Measurements from ENCODE around the gene NDRG3.
"Not testable (repeated sequence)": the region's sequence is repeated elsewhere in the genome, so short reads cannot be mapped to it uniquely, and the experiment has no call there.

Gene NDRG3

DNA sequence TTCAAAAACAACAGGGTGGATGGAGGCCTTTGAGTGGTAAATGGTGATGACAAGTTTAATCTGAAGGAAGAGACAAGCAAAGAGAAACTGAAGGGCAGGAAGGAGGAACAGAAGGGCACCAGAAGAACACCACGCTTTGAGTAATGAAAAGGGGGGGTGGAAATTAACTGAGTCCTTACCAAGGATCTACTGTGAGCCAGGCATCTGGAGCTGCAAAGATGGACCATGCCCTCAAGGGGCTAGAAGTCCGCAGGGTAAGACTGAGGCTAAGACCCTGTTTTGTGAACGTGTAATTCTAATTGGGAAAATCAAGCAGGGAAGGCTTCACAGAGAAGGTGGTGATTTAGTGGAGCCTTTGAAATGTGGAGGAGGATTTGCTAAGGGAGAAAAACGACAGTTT, 1.6 kb downstream of the NDRG3 start:
- Mint-ChIP-seq H3K4me3 (peak overlapping the region; percentile 46), H3K4me1 (ENCODE audit: low read depth) (peaks cover 19% of the 10 kb centered on the region), H3K27me3 (no peaks in the 10 kb centered on the region), H3K36me3 (ENCODE audit: low read depth) (peaks cover 7% of the 10 kb centered on the region), H3K9me3 (no peaks in the 10 kb centered on the region), H3K27ac (peak overlapping the region; percentile 10)
- DNase-seq = no peak

GRCh38 chr20:36742558-36742957, 3.3 kb downstream of the NDRG3 start:
- Mint-ChIP-seq H3K36me3 (ENCODE audit: low read depth) (peaks cover 7% of the 10 kb centered on the region), H3K4me1 (ENCODE audit: low read depth) (peaks cover 19% of the 10 kb centered on the region), H3K27ac (no peak overlapping the region), H3K4me3 (no peak overlapping the region), H3K9me3 (no peaks in the 10 kb centered on the region), H3K27me3 (no peaks in the 10 kb centered on the region)
- DNase-seq = no peak

- Mint-ChIP-seq H3K27ac (no peak overlapping the region), H3K27me3 (no peaks in the 10 kb centered on the region), H3K9me3 (no peaks in the 10 kb centered on the region), H3K36me3 (ENCODE audit: low read depth) (peaks cover 3% of the 10 kb centered on the region), H3K4me3 (no peak overlapping the region), H3K4me1 (ENCODE audit: low read depth) (peaks cover 19% of the 10 kb centered on the region)
- no peak for DNase-seq
These were observed 4.8 kb downstream of the NDRG3 start for GRCh38 chr20:36741072-36741471.

DNA sequence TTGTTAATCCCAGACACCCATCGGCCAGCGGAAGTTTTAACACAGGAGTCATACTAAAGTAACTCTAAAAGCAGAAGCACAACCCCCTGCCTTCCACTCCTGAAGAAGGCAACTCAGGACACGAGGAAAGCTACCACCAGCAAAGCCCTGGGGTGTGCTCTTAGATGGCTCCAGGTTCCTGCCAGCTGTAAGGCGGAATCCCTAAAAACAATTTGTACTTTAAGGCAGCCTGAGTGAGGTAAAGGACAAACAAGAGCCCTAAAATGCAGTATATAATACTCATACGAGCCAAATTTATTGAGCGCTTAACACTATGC, 8.7 kb downstream of the NDRG3 start:
- Mint-ChIP-seq H3K4me1 (ENCODE audit: low read depth) (peaks cover 35% of the 10 kb centered on the region), H3K4me3 (no peak overlapping the region), H3K36me3 (ENCODE audit: low read depth) (no peaks in the 10 kb centered on the region), H3K27ac (no peak overlapping the region), H3K9me3 (no peaks in the 10 kb centered on the region), H3K27me3 (no peaks in the 10 kb centered on the region)
- no peak for DNase-seq

DNA sequence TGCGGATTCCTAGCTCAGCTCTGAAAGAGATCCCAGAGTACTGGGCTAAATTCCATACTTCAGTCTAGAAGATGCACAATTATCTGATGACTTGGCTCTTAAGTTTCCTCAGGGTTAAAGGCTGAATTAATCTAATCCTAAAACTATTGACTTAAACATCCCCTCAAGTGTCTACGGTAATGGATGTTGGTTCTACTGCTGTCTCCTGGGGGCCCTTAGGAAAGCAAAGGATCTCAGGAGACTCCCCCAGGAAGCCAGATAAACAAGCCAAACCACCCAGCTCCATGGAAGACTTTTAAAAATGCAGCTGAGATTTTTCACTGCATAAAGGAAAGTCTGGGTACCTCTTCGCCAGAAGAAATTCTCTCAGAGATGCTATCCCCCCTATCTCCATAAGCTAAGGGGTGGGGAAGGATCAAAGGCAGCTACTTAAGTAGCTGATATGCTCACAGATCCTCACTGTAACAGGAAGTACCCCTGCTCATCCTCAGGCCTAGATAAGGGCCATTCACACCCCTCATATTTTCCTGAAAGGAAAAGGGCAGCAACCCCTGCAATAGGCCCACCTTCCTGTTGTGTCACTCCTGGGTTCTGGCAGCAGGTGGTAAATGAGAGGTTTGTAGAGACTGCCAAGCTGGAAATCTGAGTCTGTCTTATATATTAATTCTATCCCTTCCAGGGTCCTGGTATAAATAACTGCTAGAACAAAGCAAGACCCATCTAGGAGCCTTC, 9.3 kb downstream of the NDRG3 start:
- Mint-ChIP-seq H3K27ac (peak overlapping the region; percentile 50), H3K4me1 (ENCODE audit: low read depth) (peaks cover 36% of the 10 kb centered on the region), H3K9me3 (no peaks in the 10 kb centered on the region), H3K4me3 (no peak overlapping the region), H3K27me3 (no peaks in the 10 kb centered on the region), H3K36me3 (ENCODE audit: low read depth) (no peaks in the 10 kb centered on the region)
- no peak for DNase-seq

- H3K4me3 Mint-ChIP-seq = no peak overlapping the region
- no peak for DNase-seq
- no peaks in the 10 kb centered on the region for H3K27me3 Mint-ChIP-seq
- peaks cover 46% of the 10 kb centered on the region for H3K4me1 Mint-ChIP-seq (ENCODE audit: low read depth)
- no peaks in the 10 kb centered on the region for H3K9me3 Mint-ChIP-seq
- no peaks in the 10 kb centered on the region for H3K36me3 Mint-ChIP-seq (ENCODE audit: low read depth)
- peak overlapping the region; percentile 69 for H3K27ac Mint-ChIP-seq
These were observed 13.4 kb downstream of the NDRG3 start for GRCh38 chr20:36732456-36732855.

- H3K4me1 Mint-ChIP-seq (ENCODE audit: low read depth) = peaks cover 28% of the 10 kb centered on the region
- no peaks in the 10 kb centered on the region for H3K9me3 Mint-ChIP-seq
- no peak for DNase-seq
- H3K27ac Mint-ChIP-seq = no peak overlapping the region
- no peaks in the 10 kb centered on the region for H3K36me3 Mint-ChIP-seq (ENCODE audit: low read depth)
- no peaks in the 10 kb centered on the region for H3K27me3 Mint-ChIP-seq
- H3K4me3 Mint-ChIP-seq = no peak overlapping the region
These were observed 16.9 kb downstream of the NDRG3 start for GRCh38 chr20:36728986-36729385.

DNA sequence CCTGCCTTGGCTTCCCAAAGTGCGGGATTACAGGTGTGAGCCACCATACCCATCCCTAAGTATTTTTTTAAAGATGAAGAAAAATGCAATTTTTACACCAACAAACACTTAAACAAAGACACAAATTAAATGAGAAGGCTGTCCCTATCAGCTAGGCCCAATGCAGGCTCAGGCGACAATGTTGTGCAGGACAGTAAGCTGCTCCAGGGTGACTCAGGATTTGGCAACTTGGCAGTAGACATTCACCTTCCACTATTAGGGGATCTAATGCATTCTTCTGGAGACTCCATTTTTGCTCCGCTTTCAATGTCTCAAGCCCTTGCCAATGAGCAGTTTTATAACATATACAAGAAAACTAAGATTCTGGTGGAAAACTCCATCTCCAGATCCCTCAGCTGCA, 19.7 kb downstream of the NDRG3 start:
- H3K4me1 Mint-ChIP-seq (ENCODE audit: low read depth) = peaks cover 13% of the 10 kb centered on the region
- H3K36me3 Mint-ChIP-seq (ENCODE audit: low read depth) = peaks cover 6% of the 10 kb centered on the region
- H3K4me3 Mint-ChIP-seq = no peak overlapping the region
- DNase-seq = no peak
- no peak overlapping the region for H3K27ac Mint-ChIP-seq
- no peaks in the 10 kb centered on the region for H3K9me3 Mint-ChIP-seq
- H3K27me3 Mint-ChIP-seq = no peaks in the 10 kb centered on the region

GRCh38 chr20:36720510-36720909, 25.4 kb downstream of the NDRG3 start:
- no peak overlapping the region for H3K4me3 Mint-ChIP-seq
- peak overlapping the region; percentile 74 for H3K27ac Mint-ChIP-seq
- no peaks in the 10 kb centered on the region for H3K27me3 Mint-ChIP-seq
- no peaks in the 10 kb centered on the region for H3K9me3 Mint-ChIP-seq
- peak; percentile 33 for DNase-seq
- peaks cover 12% of the 10 kb centered on the region for H3K4me1 Mint-ChIP-seq (ENCODE audit: low read depth)
- H3K36me3 Mint-ChIP-seq (ENCODE audit: low read depth) = peaks cover 23% of the 10 kb centered on the region

DNA sequence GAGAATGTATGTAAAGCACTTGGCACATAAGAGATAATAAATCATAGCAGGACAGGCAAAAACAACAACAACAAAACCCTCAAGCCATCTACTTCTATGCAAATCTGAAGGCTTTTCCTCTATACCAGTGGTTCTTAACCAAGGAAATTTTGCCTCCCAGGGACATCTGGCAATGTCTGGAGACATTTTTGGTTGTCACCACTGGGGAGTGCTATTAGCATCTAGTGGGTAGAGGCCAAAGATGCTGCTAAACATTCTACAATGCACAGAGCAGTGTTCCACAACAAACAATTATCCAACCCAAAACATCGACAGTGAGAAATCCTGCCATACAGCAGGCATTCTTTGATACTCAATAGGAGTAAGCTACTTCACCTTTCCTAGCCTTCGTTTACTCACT, 28.2 kb downstream of the NDRG3 start:
- H3K36me3 Mint-ChIP-seq (ENCODE audit: low read depth) = peaks cover 23% of the 10 kb centered on the region
- no peak overlapping the region for H3K4me3 Mint-ChIP-seq
- DNase-seq = no peak
- no peak overlapping the region for H3K27ac Mint-ChIP-seq
- no peaks in the 10 kb centered on the region for H3K27me3 Mint-ChIP-seq
- H3K4me1 Mint-ChIP-seq (ENCODE audit: low read depth) = peaks cover 12% of the 10 kb centered on the region
- H3K9me3 Mint-ChIP-seq = no peaks in the 10 kb centered on the region

DNA sequence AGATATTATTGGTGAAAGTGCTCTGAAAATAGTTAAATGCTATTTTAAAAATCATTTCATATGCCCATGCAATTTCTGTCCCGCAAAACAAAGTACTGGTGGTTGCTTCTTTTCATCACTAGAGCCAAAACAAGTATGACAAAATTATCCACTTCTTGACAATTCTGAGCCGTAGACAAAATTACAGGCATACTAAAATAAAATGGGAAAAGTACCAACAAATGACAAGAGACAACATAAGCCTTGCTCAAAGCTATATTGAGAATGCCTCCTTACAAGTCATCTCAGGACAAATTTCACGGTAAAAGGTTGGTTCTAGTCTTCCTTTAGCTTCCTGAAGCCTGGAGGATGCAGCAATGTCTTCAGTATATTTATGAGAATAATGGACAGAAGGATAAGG, 28.9 kb downstream of the NDRG3 start:
- Mint-ChIP-seq H3K4me3 (no peak overlapping the region), H3K36me3 (ENCODE audit: low read depth) (peaks cover 23% of the 10 kb centered on the region), H3K9me3 (no peaks in the 10 kb centered on the region), H3K27ac (no peak overlapping the region), H3K27me3 (no peaks in the 10 kb centered on the region), H3K4me1 (ENCODE audit: low read depth) (peaks cover 12% of the 10 kb centered on the region)
- no peak for DNase-seq

DNA sequence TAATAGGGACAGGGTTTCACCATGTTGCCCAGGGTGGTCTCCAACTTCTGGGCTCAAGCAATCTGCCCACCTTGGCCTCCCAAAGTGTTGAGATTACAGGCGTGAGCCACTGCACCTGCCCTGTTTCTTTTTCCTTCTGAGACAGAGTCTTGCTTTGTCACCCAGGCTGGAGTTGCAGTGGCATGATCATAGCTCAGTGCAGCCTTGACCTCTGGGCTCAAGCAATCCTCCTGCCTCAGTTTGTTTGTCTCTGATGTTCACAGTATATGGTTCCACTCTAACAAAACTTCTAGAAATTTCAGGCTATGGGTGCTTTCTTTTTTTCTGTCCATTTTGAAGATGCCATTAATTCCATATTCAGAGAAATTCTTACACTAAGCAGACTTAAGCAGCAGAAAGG, 33.1 kb downstream of the NDRG3 start:
- H3K27ac Mint-ChIP-seq = no peak overlapping the region
- H3K36me3 Mint-ChIP-seq (ENCODE audit: low read depth) = no peaks in the 10 kb centered on the region

DNA sequence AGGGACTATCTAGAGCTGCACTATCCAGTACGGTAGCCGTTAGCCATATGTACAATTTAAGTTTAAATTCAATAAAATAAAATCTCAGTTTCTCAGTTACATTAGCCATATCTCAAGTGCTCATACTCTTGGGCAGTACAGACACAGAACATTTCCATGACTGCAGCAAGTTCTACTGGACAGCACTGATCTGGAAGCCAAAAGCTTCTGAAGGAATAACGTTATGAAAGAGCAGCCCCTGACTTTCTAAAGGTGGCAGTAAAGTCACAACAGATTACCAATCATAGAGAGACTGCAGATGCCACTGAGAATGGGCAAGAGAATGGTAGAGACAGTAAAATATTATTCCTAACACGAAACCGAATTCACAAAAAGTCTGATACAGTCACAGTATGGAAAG, 36.8 kb downstream of the NDRG3 start:
- DNase-seq = no peak
- Mint-ChIP-seq H3K27me3 (no peaks in the 10 kb centered on the region), H3K4me3 (no peak overlapping the region), H3K36me3 (ENCODE audit: low read depth) (peaks cover 11% of the 10 kb centered on the region), H3K9me3 (no peaks in the 10 kb centered on the region), H3K4me1 (ENCODE audit: low read depth) (no peaks in the 10 kb centered on the region), H3K27ac (no peak overlapping the region)

More for the DNA sequence above, 33.1 kb downstream of the NDRG3 start:
- Mint-ChIP-seq H3K9me3 (no peaks in the 10 kb centered on the region), H3K4me3 (no peak overlapping the region), H3K27me3 (no peaks in the 10 kb centered on the region), H3K4me1 (ENCODE audit: low read depth) (no peaks in the 10 kb centered on the region)
- DNase-seq = no peak

DNA sequence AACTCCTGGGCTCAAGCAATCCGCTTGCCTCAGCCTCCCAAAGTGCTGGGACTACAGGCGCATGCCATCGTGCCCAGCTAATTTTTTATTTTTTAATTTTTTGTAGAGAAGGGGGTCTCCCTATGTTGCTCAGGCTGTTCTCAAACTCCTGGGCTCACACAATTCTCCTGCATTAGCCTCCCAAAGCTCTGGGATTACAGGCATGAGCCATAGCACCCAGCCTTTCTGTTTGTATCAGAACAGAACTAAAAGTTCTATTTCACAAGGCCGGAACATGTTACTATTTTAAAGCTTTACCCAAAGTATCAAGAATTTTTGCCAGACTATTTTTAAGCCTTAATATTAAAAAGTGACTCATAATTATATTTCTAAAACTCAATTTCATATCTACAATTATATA, 42.4 kb downstream of the NDRG3 start:
- H3K9me3 Mint-ChIP-seq = no peaks in the 10 kb centered on the region
- DNase-seq = no peak
- no peaks in the 10 kb centered on the region for H3K4me1 Mint-ChIP-seq (ENCODE audit: low read depth)
- no peak overlapping the region for H3K4me3 Mint-ChIP-seq
- H3K36me3 Mint-ChIP-seq (ENCODE audit: low read depth) = peaks cover 19% of the 10 kb centered on the region
- H3K27me3 Mint-ChIP-seq = no peaks in the 10 kb centered on the region
- no peak overlapping the region for H3K27ac Mint-ChIP-seq

GRCh38 chr20:36700438-36700837, 45.5 kb downstream of the NDRG3 start:
- Mint-ChIP-seq H3K27me3 (no peaks in the 10 kb centered on the region), H3K4me3 (no peak overlapping the region), H3K36me3 (ENCODE audit: low read depth) (peaks cover 10% of the 10 kb centered on the region), H3K9me3 (no peaks in the 10 kb centered on the region), H3K27ac (no peak overlapping the region), H3K4me1 (ENCODE audit: low read depth) (no peaks in the 10 kb centered on the region)
- DNase-seq = no peak

GRCh38 chr20:36695467-36695866, 50.4 kb downstream of the NDRG3 start:
- not testable (repeated sequence) for H3K4me1 Mint-ChIP-seq (ENCODE audit: low read depth); H3K9me3 Mint-ChIP-seq; DNase-seq; H3K27ac Mint-ChIP-seq; H3K27me3 Mint-ChIP-seq; H3K4me3 Mint-ChIP-seq
- peaks cover 10% of the 10 kb centered on the region for H3K36me3 Mint-ChIP-seq (ENCODE audit: low read depth)
